SK-N-MC (cell line): ENCODE results near the gene DNAJB6.

Source experiments
- EZH2 ChIP-seq: fragments of 200-600 bp; sonication (generic); IDR thresholded peaks from one replicate; pipeline ENCODE4 v1.6.1; 2017; ENCODE audit warnings: antibody characterized with exemption
- POLR2AphosphoS5 ChIP-seq: IDR thresholded peaks from 2 replicates; pipeline ENCODE4 v1.6.1; 2012; ENCODE audit warnings: mild to moderate bottlenecking, low read depth, low read length, borderline replicate concordance

DNA sequence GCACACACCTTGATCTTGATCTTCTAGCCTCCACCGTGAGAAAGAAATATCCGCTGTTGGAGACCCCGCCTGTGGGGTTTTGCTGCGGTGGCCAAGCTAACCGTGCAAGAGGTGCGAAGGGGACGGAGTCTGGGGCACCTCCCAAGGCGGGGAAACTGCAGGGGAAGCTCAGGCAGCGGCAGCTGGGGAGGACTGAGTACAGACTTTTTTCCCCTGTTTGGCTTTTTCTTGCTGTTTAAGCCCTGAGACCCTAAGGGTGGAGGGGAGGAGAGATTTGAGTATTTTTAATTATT is 108.0 kb downstream of the DNAJB6 start:
- TF ChIP-seq EZH2 (no peak), POLR2AphosphoS5 (no peak)
